Suppressor macrophage (primary cell): ENCODE data around the gene CNTROB.

ENCODE experiments used
- DNase-seq, 4 experiments: peaks; one replicate each; pipeline ENCODE4 v3.0.0-alpha.2; 2020 to 2022
- total RNA-seq, 17 experiments: gene quantifications; one replicate each; lab custom pipeline; 2026; ENCODE audit warnings: mixed read lengths in 6 of 17, inconsistent platforms in 3 of 17; lab: John Stamatoyannopoulos, UW

Gene CNTROB, protein sequence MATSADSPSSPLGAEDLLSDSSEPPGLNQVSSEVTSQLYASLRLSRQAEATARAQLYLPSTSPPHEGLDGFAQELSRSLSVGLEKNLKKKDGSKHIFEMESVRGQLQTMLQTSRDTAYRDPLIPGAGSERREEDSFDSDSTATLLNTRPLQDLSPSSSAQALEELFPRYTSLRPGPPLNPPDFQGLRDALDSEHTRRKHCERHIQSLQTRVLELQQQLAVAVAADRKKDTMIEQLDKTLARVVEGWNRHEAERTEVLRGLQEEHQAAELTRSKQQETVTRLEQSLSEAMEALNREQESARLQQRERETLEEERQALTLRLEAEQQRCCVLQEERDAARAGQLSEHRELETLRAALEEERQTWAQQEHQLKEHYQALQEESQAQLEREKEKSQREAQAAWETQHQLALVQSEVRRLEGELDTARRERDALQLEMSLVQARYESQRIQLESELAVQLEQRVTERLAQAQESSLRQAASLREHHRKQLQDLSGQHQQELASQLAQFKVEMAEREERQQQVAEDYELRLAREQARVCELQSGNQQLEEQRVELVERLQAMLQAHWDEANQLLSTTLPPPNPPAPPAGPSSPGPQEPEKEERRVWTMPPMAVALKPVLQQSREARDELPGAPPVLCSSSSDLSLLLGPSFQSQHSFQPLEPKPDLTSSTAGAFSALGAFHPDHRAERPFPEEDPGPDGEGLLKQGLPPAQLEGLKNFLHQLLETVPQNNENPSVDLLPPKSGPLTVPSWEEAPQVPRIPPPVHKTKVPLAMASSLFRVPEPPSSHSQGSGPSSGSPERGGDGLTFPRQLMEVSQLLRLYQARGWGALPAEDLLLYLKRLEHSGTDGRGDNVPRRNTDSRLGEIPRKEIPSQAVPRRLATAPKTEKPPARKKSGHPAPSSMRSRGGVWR
- 10.1 to 59.8 (median 25.9) reads per million in 17 experiments for total RNA-seq

DNA sequence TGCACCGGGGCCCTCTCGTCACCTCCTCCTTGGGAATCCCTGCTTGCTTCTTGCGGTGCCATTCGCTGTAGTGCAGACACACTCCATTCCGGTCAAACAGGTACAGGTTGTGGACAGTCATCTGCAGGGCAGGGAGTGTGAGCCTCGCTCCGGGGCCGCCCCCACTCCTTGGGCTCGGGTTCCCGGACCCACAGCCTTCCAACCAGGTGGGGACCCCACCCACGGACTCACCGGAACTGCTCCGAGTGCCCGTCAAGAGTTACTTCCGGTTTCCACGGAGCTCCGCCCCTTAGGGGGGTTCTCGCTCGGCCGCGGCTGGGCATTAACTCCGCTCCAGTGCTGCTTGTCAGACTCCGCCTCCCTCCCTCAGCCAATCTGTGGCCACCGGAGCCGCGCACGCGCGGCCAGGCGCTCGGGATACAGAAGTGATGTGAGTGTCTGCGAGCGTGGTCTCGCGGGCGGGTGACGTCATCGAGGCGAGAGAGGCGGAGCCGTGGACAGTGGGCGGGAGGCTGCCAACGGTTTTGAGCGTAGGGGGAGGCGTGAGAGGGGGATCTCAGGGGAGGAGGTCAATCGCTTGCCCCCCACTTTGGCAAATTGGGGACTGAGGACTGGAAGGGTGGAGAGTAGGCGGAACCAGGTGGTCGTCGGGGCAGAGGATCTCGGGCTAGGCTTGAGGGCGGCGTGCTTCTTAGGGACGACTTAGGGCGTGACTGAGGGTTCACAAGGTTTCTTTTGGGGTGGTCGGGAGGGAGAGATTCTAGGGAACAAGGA lies at the start of gene CNTROB, which contains the start of gene TRAPPC1:
TSS of gene CNTROB (plus strand) at position 498 of the 774 bp plus-strand sequence. CDS start 874 bp downstream, outside the sequence.
TSS of gene TRAPPC1 (minus strand) at position 238 of the 774 bp plus-strand sequence. CDS start at position 121, 117 bp downstream.
- DNase-seq, result peak; percentile 100

DNA sequence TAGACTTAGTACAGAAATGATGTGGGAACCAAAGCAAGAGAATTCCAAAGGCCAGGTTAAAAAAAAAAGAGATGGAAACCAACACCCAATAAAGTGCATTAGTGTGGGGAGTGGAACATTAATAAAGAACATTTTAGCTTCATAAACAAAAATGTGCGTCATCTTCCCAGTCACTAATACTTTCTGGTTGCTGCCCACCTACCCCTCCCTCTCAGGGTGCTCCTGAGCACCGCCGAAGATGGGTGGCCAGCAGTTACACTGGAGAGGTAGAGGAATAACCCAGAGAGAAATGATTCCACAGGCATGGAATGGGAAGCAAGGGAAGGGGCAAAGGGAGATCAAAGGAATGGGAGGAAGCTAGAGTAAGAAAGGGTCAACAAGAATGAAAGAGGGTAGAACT lies 49.4 kb upstream of the CNTROB start:
- no peak for DNase-seq

DNA sequence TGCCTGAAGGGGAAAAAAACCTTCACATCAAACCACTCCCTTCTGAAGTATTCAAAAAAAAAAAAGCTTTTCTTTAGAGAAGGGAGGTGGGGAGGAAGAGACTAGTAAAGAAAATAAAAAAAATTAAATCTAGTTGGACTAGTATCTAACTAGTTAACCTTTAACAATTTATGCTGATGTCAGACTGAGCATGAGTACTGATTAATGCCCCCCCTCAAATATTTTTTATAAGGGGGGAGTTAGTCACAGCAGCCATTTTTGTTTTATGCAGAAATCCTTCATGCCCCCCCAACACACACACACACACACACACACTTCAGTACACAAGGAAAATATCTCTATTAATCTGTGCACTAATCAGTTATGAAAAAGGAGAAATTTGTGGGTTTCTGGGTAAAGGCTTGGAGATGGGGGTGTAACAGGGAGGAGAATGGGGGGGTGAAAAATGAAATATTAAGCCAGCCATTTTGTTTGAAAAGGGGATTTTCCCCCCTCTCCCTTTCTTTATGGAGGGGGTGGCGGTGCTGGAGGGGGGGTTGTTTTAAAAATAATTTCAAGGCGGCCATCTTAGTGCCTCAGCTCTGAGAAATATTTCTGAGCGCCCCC lies 48.1 kb upstream of the CNTROB start:
- DNase-seq, result no peak

DNA sequence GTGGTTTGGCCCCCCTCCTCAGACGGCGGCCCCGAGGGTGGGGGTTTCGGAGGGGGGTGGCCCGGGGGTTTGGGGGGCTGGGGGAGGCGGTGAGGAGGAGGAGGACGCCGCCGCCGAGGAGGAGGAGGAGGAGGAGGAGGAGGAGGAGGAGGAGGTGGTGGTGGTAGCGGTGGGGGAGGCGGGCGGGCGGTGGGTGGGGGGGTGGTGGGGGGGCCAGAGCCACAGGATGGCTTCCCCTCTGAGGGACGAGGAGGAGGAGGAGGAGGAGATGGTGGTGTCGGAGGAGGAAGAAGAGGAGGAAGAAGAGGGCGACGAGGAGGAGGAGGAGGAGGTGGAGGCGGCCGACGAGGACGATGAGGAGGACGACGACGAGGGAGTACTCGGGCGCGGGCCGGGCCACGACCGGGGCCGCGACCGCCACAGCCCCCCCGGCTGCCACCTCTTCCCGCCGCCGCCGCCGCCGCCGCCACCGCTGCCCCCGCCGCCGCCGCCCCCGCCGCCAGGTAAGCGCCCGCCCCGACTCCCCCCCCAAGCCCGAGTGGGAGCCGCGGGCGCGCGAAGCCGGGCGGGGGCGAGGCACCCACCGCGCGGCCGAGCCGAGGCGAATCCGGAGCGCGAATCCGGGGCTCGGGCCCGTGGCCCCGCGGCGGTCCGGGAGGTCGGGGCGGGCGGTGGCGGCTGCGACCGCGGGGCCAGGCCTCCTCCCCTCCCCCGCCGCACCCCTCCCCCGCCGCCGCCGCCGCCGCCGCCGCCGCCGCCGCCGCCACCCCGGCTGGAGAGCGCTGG lies 47.2 kb upstream of the CNTROB start:
- DNase-seq, result peak in 1 of 4 experiments; percentile 23

DNA sequence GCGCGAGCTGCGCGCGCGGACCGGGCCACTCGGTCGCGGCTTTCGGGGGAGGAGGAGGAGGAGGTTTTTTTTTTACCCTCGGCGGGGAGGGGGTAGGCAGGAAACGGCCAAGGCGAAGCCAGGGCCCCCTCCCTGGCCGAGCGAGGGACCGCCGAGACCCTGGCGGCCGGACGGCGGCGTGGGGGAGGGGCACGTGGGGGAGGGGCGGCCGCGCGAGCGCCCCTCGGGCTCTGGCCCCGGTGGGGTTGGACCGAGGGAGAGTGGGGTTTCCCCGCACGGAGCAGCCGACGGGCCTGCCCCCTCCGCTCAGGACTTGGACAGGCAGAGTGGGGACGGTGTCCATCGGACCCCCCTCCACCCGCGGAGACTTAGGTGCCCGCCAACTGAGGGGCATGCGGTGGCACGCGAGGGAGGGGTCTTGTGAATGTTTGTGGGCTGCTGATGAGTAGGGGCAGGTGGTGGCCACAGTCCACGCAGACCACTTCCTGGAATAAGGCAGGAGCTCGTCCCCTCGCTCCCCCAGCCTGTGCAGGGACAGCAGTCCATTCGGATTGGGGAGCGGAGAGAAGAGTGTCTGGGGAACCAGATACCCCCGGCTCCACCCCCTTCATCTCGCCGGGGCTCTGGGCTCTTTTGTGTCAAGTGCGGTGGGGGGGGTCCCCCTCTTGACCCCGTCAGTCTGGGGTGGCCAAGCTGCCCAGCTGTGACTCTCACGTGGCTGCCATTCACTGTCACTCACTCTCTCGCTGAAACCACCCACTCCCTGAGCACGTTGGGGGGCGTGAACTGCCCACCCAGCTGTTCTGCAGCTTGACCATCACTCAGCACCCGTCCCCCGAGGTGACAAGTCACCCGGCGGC lies 46.4 kb upstream of the CNTROB start:
- peak; percentile 27 to 73 (median 56) for DNase-seq

DNA sequence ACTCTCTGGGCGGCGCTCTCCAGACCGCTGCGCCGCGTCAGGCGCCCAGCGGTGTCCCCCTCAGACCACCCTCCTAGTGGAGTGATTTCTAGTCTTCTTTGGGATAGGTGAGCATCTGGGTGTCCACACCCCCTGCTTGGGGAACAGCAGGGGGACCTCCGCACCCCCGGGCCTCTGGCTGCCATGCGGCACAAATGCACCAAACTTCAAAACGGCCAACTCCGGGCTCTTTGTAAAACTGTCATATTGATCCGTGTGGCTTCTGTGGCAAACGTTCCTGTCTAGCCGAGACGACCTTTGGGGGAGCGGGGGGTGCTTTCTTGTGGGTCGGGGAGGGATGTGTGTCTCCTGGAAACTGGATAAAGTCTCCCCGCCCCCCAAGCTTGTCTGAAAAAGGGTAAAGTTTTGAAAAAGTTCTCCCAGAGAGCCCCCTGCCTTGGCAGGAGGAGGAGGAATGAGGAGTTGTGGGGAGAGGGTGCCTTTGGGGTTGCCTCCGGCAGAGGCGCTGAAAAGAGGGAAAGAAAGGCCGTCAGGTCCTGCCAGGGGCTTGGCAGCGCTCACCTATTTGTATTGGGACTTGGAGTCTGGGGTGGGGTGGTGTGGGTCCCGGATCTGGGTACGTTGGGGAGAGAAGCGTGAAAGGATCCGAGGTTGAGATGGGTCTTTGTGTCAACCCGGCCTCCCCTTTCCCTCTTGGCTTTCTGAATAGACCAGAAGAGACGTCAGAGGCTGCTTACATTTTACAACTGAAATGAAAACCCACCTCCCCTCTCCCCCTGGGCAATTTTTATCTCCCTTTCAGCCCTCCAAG lies 45.6 kb upstream of the CNTROB start:
- DNase-seq, result peak in 2 of 4 experiments; percentile 11 to 39

DNA sequence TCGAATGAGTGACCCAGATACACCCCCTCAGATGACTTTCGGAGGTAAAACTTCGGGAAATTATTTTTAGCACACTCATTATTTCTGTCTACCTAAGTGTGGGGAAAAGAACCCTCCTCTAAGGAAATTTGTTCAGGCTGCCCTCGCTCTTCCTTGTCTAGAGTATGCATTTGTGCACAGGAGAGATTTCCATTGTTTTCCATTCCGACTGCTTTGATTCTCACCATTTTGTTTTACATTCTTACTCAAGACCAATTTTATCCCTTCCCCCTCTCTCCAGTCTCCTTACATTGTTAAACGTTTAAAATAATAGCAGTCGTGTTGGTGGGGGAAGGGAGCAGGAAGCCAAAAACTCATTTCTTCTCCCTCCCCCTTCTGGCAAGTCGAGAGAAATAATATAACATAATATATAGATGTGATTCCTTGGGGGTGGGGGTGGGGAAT lies 44.9 kb upstream of the CNTROB start:
- DNase-seq, result no peak

DNA sequence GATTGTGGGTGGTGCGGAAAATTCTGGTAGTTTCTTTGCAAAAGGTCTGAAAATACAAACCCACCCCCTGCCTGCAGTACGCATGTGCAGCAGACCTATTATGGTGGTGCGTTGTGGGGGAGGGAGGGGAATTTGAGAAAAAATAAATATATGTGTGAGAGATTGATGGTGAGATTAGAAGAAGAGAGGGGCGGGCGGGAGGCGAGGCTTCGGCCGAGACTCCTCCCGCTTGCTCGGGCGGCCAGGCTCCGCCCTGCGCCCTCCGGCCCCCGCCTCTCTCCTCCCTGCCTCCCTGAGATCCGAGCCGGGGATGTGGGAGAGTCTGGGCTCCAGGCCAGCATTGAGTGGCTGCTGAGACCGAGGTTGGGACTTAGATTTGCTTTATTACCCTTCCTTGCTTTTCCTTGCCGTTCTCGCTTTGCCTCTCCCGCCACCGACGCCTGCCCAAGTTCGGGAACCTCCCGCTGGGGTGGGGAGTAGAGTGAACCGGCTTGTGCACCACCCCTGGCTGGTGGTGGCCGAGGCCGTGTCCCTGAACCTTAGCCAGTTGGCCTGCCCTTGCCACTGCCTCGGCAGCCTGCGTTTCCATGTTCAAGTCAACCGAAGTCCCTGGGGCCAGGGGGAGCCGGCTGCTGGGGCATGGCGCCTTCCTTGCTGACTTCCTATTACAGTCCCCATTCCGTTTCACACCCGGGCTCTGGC lies 44.4 kb upstream of the CNTROB start:
- peak; percentile 88 to 94 (median 91) for DNase-seq

DNA sequence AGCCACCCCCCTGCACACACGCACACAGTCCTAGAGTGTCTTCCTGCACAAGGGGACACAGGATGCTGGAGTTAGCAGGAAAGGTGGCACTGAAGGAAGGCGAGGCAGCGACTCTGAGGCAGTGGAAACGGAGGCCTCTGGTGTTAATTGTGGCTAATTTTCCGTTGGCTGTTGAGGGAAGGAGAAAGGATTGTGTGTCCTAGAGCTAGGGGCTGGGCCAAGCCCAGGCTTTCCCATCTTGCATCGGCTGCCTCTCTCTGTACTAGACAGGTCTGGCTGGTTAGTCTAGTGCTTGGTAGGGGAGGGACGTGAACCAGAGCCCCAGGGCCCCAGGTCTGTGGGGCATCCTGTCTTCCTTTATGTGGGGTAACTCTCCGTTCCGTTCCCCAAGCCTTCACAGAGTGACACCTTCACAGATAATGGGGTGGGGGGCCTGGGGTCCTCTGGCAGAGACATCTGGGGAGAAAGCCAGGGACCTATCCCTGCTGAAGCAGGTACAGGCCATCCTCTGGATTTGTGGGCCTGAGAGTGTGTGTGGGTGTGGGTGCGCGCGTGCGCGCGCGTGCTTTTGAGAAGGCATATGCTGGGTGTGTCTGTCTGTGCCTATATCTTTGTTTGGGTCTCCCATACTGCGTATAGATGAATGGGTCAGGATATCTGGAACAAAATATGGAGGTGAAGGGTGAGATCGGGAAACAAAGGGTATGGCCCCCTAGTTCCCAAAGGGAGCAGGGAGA lies 43.7 kb upstream of the CNTROB start, which contains the start of gene CHD3:
TSS of gene CHD3 (plus strand) at position 606 of the 737 bp plus-strand sequence. CDS start 212 bp downstream, outside the sequence.
- DNase-seq, result no peak

DNA sequence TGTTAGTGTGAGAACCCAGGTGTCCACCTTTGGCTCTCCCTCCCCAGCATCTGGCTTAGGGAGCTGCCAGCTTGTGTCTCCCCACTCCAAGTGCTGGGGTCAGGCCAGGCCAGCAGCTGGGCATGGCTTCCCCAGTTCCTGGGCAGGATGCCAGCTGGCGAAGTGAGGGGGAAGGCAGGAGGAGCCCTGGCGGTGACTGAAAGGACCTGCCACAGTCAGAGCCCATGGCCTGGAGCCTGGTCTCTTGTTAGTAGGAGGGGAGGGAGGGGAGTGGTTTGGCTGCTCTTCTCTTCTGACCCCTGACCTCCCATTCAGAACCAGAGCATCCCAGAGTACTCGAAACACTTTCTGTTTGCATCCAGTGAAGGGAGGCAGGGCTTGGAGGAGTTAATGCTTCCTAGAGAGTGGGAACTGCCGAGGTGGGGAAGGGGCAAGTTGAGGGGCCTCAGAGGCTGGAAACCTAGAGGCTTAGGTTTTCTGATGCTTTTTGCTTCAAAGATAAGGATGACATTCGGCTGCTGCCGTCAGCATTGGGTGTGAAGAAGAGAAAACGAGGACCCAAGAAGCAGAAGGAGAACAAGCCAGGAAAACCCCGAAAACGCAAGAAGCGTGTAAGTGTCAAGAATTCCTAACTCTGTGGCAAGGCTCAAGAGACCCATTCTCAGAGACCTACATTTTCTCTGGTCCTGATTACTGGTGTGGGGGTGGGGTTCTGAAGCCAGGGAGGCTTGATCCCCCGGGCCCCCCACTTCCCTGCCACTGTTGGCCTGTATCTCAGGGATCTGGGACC lies 42.6 kb upstream of the CNTROB start:
- DNase-seq, result peak; percentile 95 to 98 (median 97)

GRCh38 chr17:7893187-7893880 lies 38.7 kb upstream of the CNTROB start:
- DNase-seq, result no peak

GRCh38 chr17:7894226-7894625 lies 37.8 kb upstream of the CNTROB start:
- no peak for DNase-seq

GRCh38 chr17:7894866-7895265 lies 37.1 kb upstream of the CNTROB start:
- no peak for DNase-seq

DNA sequence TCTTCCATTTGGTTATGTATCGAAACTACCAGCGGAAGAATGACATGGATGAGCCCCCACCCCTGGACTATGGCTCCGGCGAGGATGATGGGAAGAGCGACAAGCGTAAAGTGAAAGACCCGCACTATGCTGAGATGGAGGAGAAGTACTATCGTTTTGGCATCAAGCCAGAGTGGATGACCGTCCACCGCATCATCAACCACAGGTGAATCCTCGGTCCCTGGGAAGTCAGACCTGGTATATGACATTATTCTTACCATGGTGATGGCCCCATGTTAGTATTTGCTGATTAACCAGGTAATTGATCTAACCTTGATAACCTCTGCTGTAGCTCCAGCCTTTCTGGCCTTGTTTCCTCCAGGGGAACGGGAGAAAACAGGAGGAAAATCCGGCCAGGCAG lies 34.9 kb upstream of the CNTROB start:
- DNase-seq, result no peak

DNA sequence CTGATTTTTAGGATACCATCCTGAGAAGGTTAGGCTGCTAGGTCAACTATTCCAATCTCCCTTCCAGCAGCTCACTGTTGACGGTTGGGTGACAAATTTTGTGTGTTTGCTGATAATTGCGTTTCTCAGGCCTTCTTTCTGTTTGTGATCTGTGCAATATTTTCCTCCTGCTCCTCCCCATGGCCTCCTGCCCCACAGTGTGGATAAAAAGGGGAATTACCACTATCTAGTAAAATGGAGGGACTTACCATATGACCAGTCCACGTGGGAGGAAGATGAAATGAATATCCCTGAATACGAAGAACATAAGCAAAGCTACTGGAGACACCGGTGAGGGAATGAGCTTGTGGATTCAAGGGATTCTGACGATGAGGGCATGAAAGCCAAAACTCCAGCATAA lies 34.2 kb upstream of the CNTROB start:
- peak; percentile 73 to 89 (median 82) for DNase-seq
